ENCODE measurements around the gene IL10RB. TPM values are rescaled to one million over a fixed set of nuclear protein-coding genes. Genes with fewer than 3 reads are reported as not detected.

The IL10RB gene
- total RNA-seq, 1 donor from 2014 or later: 39.4 TPM

- intact Hi-C loops (cut with micrococcal nuclease): no loop called here
Observed at GRCh38 chr21:33264561-33264960, 1.6 kb upstream of the IL10RB start.

DNA sequence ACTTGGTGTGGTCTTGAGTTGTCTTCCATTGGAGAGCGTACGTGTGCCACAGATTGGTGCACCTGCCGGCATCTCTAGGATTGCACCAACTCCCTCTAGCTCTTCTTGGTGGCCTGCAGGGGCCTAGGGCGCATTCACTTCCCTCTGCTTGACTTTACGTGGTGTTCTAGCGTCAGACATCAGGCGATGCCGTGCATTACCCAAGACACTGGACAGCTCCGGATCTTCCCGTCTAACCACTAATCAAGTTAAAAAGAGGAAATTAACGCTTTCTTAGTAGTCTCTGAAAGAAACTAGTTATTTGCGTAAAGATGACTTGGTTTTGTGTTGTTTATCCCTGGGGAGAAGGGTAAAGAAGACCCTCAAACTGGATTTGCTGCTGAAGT, 510 bp upstream of the IL10RB start:
- intact Hi-C loops (cut with micrococcal nuclease): loop anchor here (1.0 to 5.0 kb wide), 5 partner anchors 27 to 97 kb away; partner anchors contain the start of genes IFNAR1 and IFNAR2

GRCh38 chr21:33266789-33267135, 595 bp downstream of the IL10RB start:
- intact Hi-C loops (cut with micrococcal nuclease): loop anchor here (1.0 to 5.0 kb wide), 5 partner anchors 28 to 96 kb away; partner anchors contain the start of genes IFNAR1 and IFNAR2

GRCh38 chr21:33267250-33267649, 1.1 kb downstream of the IL10RB start:
- intact Hi-C loops (cut with micrococcal nuclease): loop anchor here (2.0 to 5.0 kb wide), 4 partner anchors 28 to 95 kb away; partner anchors contain the start of gene IFNAR1

DNA sequence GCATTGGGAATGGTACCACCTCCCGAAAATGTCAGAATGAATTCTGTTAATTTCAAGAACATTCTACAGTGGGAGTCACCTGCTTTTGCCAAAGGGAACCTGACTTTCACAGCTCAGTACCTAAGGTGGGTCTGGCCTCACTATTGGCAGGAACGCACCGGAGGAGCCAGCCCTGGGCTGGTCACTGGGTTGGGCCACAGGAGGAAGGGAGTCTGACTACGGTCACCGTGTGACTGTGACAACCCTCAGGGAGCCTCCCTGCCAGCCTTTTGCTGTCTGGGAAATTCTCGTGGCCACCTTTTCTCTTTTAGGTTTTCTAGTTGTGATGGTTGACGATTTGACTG, 2.2 kb downstream of the IL10RB start:
- intact Hi-C loops (cut with micrococcal nuclease): loop anchor here (5.0 kb wide), 1 partner anchor 94 kb away; no protein-coding TSS in a partner anchor

- intact Hi-C loops (cut with micrococcal nuclease): loop anchor here (5.0 kb wide), 1 partner anchor 93 kb away; no protein-coding TSS in a partner anchor
Observed at GRCh38 chr21:33268737-33269441, 2.7 kb downstream of the IL10RB start.

DNA sequence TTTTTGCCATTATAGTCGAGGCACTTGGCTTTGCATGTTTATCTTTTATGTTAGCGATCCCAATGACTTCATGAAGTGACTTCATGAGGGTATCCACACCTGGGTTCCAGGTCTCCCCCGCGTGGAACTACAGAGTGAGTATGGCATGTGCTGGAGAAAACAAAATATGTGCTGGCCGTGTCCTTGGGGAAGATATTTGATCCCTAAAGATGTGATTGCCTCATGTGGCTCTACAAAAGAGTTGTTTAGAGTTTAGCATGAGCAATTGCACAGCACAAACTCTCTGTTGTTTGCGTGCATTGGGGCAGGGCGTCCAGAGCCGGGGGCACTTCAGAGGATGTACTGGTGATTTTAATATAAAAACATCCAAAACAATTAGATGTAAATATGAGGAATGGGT, 4.8 kb downstream of the IL10RB start:
- intact Hi-C loops (cut with micrococcal nuclease): no loop called here

GRCh38 chr21:33273044-33273443, 6.9 kb downstream of the IL10RB start:
- intact Hi-C loops (cut with micrococcal nuclease): no loop called here

GRCh38 chr21:33278721-33279120, 12.6 kb downstream of the IL10RB start:
- intact Hi-C loops (cut with micrococcal nuclease): no loop called here

DNA sequence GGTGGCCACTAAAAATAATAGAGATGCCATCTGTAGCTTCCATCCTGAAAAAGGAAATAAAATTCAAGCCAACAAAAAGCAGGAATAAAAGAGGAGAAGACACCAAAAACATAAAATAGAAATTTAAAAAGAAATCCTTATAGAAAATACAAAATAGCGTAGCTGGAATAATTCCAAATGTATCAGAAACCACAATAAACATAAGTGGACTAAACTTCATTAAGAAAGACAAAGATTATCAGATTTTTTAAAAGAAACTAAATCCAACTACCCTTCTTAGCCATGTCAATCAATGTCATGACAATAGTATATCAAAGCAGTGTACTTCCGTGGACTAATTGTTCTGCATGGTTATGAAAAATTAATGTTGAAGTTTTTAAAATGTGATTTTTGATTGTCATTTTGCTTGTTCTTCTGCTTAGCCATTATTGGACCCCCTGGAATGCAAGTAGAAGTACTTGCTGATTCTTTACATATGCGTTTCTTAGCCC, 13.2 kb downstream of the IL10RB start:
- intact Hi-C loops (cut with micrococcal nuclease): no loop called here

GRCh38 chr21:33281096-33281652, 15.0 kb downstream of the IL10RB start:
- intact Hi-C loops (cut with micrococcal nuclease): no loop called here

GRCh38 chr21:33283203-33283602, 17.0 kb downstream of the IL10RB start:
- intact Hi-C loops (cut with micrococcal nuclease): no loop called here

GRCh38 chr21:33286076-33286475, 19.9 kb downstream of the IL10RB start:
- intact Hi-C loops (cut with micrococcal nuclease): no loop called here

DNA sequence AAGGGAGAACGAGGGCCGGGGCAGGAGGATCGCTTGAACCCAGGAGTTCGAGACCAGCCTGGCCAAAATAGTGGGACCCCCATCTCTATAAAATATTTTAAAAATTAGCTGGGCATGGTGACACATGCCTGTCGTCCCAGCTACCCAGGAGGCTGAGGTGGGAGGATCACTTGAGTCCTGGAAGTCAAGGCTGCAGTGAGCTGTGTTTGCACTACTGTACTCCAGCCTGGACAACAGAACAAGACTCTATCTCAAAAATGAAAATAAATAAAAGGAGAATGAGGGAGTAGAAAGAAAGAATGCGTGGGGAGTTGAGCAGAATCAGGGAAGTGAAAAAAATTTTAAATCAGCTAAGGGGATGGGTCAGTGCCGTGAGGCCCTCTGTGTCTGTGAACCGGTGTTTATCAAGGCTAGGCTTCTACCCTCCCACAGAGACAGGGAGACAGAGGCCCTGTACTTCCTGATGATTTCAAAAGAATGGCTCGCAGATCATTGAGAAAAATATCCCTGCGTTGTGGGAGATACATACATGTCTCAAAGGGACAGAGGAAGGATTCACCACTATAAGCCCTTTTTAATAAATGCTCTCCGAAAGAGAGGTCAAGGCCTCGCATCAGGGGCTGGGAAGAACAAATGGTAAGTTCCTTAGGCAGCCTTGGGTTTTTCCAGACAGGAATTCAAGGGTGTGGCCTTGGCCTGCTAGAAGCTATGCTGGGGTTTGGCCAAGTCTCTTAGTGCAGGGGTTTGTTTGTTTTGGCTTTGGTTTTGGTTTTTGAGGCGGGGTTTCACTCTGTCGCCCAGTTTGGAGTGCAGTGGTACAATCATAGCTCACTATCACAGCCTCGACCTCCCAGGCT, 20.7 kb downstream of the IL10RB start:
- intact Hi-C loops (cut with micrococcal nuclease): no loop called here

DNA sequence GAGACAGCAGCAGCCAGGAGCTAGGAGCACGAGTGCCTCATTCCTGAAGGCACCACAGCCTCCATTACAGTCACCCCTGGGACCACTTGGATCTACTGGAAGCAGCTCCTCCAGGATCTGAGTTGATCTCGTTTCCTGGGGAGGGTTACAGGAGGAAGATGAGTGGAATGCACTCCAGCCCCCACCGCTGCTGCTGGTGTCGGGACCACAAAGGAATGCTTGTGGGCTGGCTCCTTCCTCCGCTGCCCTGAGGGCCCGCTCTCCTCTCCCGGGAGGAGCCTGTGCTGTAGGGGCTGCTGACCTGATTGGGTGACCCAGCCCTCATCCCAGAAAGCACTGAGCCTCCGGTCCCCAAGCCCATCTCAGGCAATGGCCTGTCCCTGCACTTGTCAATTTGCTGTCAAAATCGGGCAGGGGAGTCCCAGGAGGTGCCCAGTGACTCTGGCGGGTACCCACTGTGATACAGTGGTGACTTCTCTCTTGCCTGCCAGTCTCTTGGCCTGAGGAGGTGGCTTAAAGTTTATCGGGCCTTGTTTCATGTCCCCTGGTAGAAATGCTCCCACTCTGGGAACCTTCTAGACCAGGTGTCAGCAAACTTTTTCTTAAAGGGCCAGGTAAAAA, 23.1 kb downstream of the IL10RB start:
- intact Hi-C loops (cut with micrococcal nuclease): no loop called here

DNA sequence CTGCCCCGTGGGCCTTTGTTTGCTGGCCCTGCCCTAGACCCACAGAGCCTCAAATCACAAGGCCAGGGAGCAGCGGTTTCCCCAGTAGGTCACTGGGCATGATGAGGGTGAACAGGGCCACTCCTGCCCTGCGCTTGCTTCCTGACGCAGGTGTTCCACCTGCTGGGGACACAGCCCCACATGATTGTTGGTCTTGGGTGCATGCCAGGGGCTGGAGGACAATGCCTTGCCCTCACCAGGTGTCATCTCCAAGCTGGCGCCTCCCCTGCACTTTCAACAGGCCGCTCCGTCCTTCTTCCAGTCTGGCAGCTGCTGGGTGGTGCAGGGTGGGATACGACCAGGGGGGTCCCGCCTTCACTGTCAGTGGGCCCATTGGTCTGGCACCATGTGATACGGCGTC, 24.3 kb downstream of the IL10RB start:
- intact Hi-C loops (cut with micrococcal nuclease): no loop called here

GRCh38 chr21:33291686-33292085, 25.5 kb downstream of the IL10RB start:
- intact Hi-C loops (cut with micrococcal nuclease): no loop called here

GRCh38 chr21:33292724-33293123, 26.6 kb downstream of the IL10RB start:
- intact Hi-C loops (cut with micrococcal nuclease): no loop called here

- intact Hi-C loops (cut with micrococcal nuclease): no loop called here
Observed at GRCh38 chr21:33293136-33293535, 27.0 kb downstream of the IL10RB start.

DNA sequence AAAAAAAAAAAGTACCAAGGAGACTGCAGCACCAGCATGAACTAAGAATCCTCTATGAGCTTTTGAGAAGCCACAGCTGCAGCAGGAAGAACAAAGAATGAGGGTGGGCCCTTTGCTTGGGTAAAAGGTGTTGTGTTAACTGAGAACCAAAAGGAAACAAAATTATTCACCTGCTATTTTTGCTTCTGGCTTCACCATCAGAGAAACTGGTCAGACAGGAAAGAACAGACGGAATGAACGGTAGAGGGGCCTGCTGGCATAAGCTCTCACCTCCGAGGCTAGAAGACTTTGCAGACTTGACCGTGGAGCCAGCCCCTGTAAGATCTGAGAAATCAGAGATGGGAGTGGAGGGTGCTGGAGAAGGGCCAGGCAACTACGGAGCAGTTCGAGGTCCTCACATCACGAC, 27.6 kb downstream of the IL10RB start:
- intact Hi-C loops (cut with micrococcal nuclease): no loop called here

- intact Hi-C loops (cut with micrococcal nuclease): no loop called here
Observed at GRCh38 chr21:33296156-33296555, 30.0 kb downstream of the IL10RB start.
